Adrenal gland (tissue), 12 donors: ENCODE measurements around the gene OR10R2. TPM values are rescaled to one million over a fixed set of nuclear protein-coding genes. Genes with fewer than 3 reads are reported as not detected.
A peak's percentile ranks its signal among the peaks of the same experiment; 100 is the strongest.

Experiments used
- DNase-seq, 7 donors: peaks; one replicate each; pipeline ENCODE4 v3.0.0-alpha.2; 2019 to 2020
- H3K27ac ChIP-seq, 5 donors: fragments of 200-600 bp; sonication (generic) in 4 of 5; 1 replicate in 3 of 5; 2 replicates in 2 of 5; pipeline versions ENCODE4 v1.5.1 to v1.8.0; 2016 to 2020; ENCODE audit warnings: mild to moderate bottlenecking in 1 of 5
- H3K27me3 ChIP-seq: fragments of 200-600 bp; 2 replicates; pipeline ENCODE4 v1.8.0; 2021
- H3K36me3 ChIP-seq, 2 donors: fragments of 200-600 bp; replicated peaks in 1 of 2; 1 replicate in 1 of 2; 2 replicates in 1 of 2; pipeline versions ENCODE4 v1.5.1 to v1.8.0; 2018 to 2022
- H3K4me1 ChIP-seq, 2 donors: fragments of 200-600 bp; replicated peaks in 1 of 2; 1 replicate in 1 of 2; 2 replicates in 1 of 2; pipeline versions ENCODE4 v1.5.1 to v1.8.0; 2018 to 2021
- H3K4me3 ChIP-seq, 4 donors: fragments of 200-600 bp; sonication (generic) in 3 of 4; one replicate each; pipeline ENCODE4 v1.5.1; 2016 to 2018
- H3K9me3 ChIP-seq, 3 donors: fragments of 200-600 bp; sonication (generic) in 1 of 3; replicated peaks in 1 of 3; 1 replicate in 2 of 3; 2 replicates in 1 of 3; pipeline versions ENCODE4 v1.5.1 to v1.8.0; 2016 to 2021
- POLR2A ChIP-seq, 2 donors: fragments of 450-650 bp; IDR thresholded peaks; one replicate each; pipeline ENCODE4 v1.6.1; 2017; ENCODE audit warnings: antibody characterized with exemption in 2 of 2, mild to moderate bottlenecking in 2 of 2, moderate library complexity in 1 of 2
- WGBS, 4 donors: extraction: QIAGEN DNeasy Blood & Tissue Kit in 2 of 4; methylation state at CpG; one replicate each; pipeline versions ENCODE4 v1.1.5 to v1.1.7; 2013 to 2017; 5-methylcytosine and 5-hydroxymethylcytosine counted together
- intact Hi-C, 2 donors: fragments of 100-400 bp; cut with DNase I; formaldehyde crosslinking; loops; one replicate each; pipeline versions ENCODE4 v1.14.1 to v1.15.0; 2022 to 2023
- polyA plus RNA-seq, 3 donors: library from polyadenylated mRNA; stranded (reverse); fragments of 200-250 nt in 2 of 3; fragments of 350-450 nt in 1 of 3; fragmentation: Illumina TruSeq in 1 of 3; extraction: RNeasy Lipid Tissue Mini Kit (QIAGEN cat#74804) in 1 of 3; gene quantifications; one replicate each; pipeline ENCODE4 v1.2.3, GENCODE V29; 2013 to 2014
- total RNA-seq, 9 donors: library from RNA; depleted of rRNA in 4 of 9; stranded (reverse); fragments of >200 nt in 4 of 9; fragments of 120-200 nt in 1 of 9; fragmentation: NEBNext Ultra II Directional in 1 of 9; extraction: Animal tissue kit (Norgen Biotek cat#: 25700) in 1 of 9; gene quantifications; one replicate each; pipeline versions ENCODE4 v1.1.0 to v1.2.4, GENCODE V29; 2013 to 2023
- TF ChIP-seq, protein P1 (sequence below), 6 experiments: fragments of 450-650 bp in 4 of 6; fragments of 200-600 bp in 2 of 6; sonication (generic) in 1 of 6; IDR thresholded peaks; 1 replicate in 5 of 6; 2 replicates in 1 of 6; pipeline versions ENCODE4 v1.5.1 to v1.8.0; 2016 to 2021; ENCODE audit warnings: antibody characterized with exemption in 6 of 6, mild to moderate bottlenecking in 2 of 6, moderate library complexity in 1 of 6
- donor health status: healthy with polysubstance abuse.
- donor health status: Bipolar disorder and iron deficiency.
- donor health status: DM: yes; HTN: yes; CAD: no.
- donor health status: DM: no; HTN: no; CAD: no.
- donor health status: DM: no; HTN: no; CAD: no.
- donor health status: DM: yes; HTN: yes; CAD: no.

The OR10R2 gene
- total and polyA plus RNA-seq, 12 donors: not detected

DNA sequence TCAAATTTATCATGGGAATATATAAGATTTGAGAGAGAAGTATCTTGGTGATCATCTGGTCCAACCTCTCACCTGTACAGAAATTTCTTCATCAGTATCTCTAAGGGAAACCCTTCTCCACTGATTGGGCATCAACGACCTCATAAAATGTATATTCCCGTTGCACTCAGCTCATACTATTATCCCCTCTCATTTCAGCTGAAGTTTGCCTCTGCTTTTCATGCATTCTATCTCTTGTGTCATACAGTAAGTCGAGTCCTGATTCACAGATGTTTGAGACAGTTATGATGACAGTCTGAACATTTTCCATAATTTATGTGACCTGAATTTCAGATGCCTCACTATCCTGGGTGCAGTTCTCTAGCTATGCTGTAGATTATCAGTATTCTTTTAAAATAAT lies 21.0 kb downstream of the OR10R2 start:
- H3K9me3 ChIP-seq: no peaks in the 10 kb centered on the region
- WGBS, 4 donors: 63 to 76% (median 67%) methylated on average over 3 of the region's 3 CpGs
- H3K4me3 ChIP-seq: no peak overlapping the region
- no peak for DNase-seq
- no peaks in the 10 kb centered on the region for H3K27me3 ChIP-seq
- H3K36me3 ChIP-seq: no peaks in the 10 kb centered on the region
- no peak overlapping the region for H3K27ac ChIP-seq
- TF ChIP-seq, protein P1, sequence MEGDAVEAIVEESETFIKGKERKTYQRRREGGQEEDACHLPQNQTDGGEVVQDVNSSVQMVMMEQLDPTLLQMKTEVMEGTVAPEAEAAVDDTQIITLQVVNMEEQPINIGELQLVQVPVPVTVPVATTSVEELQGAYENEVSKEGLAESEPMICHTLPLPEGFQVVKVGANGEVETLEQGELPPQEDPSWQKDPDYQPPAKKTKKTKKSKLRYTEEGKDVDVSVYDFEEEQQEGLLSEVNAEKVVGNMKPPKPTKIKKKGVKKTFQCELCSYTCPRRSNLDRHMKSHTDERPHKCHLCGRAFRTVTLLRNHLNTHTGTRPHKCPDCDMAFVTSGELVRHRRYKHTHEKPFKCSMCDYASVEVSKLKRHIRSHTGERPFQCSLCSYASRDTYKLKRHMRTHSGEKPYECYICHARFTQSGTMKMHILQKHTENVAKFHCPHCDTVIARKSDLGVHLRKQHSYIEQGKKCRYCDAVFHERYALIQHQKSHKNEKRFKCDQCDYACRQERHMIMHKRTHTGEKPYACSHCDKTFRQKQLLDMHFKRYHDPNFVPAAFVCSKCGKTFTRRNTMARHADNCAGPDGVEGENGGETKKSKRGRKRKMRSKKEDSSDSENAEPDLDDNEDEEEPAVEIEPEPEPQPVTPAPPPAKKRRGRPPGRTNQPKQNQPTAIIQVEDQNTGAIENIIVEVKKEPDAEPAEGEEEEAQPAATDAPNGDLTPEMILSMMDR (IDR thresholded peaks at IDR 0.05): no peak
- no peak for TF ChIP-seq POLR2A (IDR thresholded peaks at IDR 0.05)
- intact Hi-C loops: no loop called here
- H3K4me1 ChIP-seq: no peaks in the 10 kb centered on the region

DNA sequence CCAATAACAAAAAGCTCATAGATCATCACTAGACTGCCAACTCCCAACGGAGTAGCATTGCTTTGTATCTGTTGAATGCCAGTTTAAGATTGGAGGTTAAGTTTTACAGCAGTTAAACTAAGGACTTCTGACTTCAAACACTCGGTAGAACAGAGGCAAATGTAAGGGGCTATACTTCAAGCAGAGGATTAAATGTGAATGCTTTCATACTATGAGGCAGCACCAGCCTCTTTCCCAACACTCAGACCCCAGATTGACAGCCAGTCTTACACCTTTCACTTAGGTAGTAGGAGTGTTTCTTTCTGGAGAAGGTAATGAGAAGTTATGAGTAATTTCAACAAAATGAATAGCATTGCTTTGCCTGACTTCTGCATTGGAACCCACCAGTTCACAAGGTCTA lies 22.8 kb downstream of the OR10R2 start:
- Histone ChIP-seq H3K9me3 (no peaks in the 10 kb centered on the region), H3K27ac (no peak overlapping the region), H3K4me1 (no peaks in the 10 kb centered on the region), H3K4me3 (no peak overlapping the region), H3K27me3 (no peaks in the 10 kb centered on the region), H3K36me3 (no peaks in the 10 kb centered on the region)
- intact Hi-C loops: no loop called here
- no peak for DNase-seq
- WGBS, 4 donors: 1 to 61% (median 46%) methylated on average over 2 of the region's 2 CpGs
- no peak for TF ChIP-seq POLR2A (IDR thresholded peaks at IDR 0.05)
- TF ChIP-seq, protein P1 (IDR thresholded peaks at IDR 0.05): no peak

DNA sequence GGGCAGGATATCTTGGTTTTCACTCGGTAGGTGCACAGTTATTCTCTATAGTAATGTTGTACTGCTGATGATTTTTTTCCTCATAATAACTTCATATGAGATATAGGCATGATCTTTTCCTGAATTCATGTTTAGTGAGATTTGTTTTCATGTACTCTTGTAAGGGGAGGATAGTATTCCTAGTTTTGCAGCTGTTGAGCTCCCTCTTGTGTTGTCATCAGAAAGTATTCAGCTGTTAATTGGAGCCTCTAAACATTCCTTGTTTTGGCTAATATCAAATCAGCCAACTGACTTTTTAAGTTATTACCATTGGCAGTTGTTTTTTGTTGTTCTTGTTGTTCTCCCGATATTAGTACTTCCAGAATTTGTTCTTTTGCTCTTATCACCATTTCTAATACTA lies 24.4 kb downstream of the OR10R2 start:
- H3K4me3 ChIP-seq: no peak overlapping the region
- H3K9me3 ChIP-seq: no peaks in the 10 kb centered on the region
- TF ChIP-seq POLR2A (IDR thresholded peaks at IDR 0.05): no peak
- TF ChIP-seq, protein P1 (IDR thresholded peaks at IDR 0.05): peak in 1 of 6 experiments; percentile 17
- H3K4me1 ChIP-seq: no peaks in the 10 kb centered on the region
- DNase-seq: no peak
- no peak overlapping the region for H3K27ac ChIP-seq
- H3K36me3 ChIP-seq: no peaks in the 10 kb centered on the region
- WGBS, 4 donors: 25 to 64% (median 51%) methylated on average over 2 of the region's 2 CpGs
- no peaks in the 10 kb centered on the region for H3K27me3 ChIP-seq
- intact Hi-C loops: no loop called here

DNA sequence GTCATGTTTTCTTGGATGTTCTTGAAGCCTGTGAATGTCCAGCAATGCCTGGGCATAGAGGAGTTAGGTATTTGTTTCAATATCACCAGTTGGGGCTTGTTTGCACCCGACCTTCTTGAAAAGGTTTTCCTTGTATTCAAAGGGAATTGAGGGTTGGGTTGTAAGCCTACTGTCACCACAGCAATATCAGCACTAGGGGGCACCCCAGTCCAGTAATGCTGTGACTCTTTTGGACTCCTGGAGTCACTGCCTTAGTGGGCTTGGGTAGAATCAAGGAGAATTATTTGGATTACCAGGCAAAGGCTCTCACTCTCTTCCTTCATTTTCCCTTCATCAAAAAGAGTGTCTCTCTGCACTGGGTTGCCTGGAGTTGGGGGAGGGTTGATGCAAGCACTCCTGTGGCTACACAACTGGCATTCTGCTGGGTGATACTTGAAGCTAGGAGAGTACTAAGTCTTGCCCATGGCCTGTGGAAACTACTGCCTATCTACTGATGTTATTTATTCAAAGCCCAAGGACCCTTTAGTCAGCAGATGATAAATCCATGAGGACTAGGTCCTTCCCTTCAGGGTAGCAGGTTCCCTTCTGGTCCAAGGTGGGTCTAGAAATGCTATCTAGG lies 34.5 kb downstream of the OR10R2 start:
- Histone ChIP-seq H3K4me1 (no peaks in the 10 kb centered on the region), H3K36me3 (no peaks in the 10 kb centered on the region), H3K27me3 (no peaks in the 10 kb centered on the region), H3K9me3 (no peaks in the 10 kb centered on the region), H3K27ac (no peak overlapping the region), H3K4me3 (no peak overlapping the region)
- DNase-seq: peak; percentile 22 to 71 (median 31)
- TF ChIP-seq, protein P1 (IDR thresholded peaks at IDR 0.05): peak in 5 of 6 experiments; percentile 18 to 57 (median 48)
- no peak for TF ChIP-seq POLR2A (IDR thresholded peaks at IDR 0.05)
- intact Hi-C loops: loop anchor here in 1 of 2 donors (10.0 kb wide), 1 partner anchor 488 kb away; no protein-coding TSS in a partner anchor
- 26 to 56% (median 43%) methylated on average over 1 of the region's 1 CpG for WGBS, 4 donors
